ENCODE data around the gene FAM174B. TPM values are rescaled to one million over a fixed set of nuclear protein-coding genes. Genes with fewer than 3 reads are reported as not detected.

Gene FAM174B
- polyA plus RNA-seq, 1 donor from 2014 or later, result 20.1 TPM

- Histone ChIP-seq H3F3A (ENCODE audit: insufficient read depth, low read length, poor library complexity, severe bottlenecking) (no peaks in the 10 kb centered on the region), H3K27ac (ENCODE audit: low read length) (no peak overlapping the region), H3K79me2 (replicated peaks; ENCODE audit: insufficient read depth, low read length) (no peaks in the 10 kb centered on the region), H3K36me3 (ENCODE audit: insufficient read depth, low read length) (no peaks in the 10 kb centered on the region), H3K9me2 (ENCODE audit: insufficient read depth, low read length) (no peaks in the 10 kb centered on the region), H3K9me3 (ENCODE audit: low read length) (no peaks in the 10 kb centered on the region), H3K27me3 (ENCODE audit: insufficient read depth, low read depth, low read length) (no peaks in the 10 kb centered on the region), H3K9ac (ENCODE audit: low read length) (no peak overlapping the region), H4K20me1 (ENCODE audit: insufficient read depth) (no peaks in the 10 kb centered on the region), H3K4me2 (ENCODE audit: low read length) (no peak overlapping the region), H3K4me3 (ENCODE audit: low read length) (no peak overlapping the region), H2AFZ (ENCODE audit: low read depth, low read length) (no peak overlapping the region)
- TF ChIP-seq CTCF (IDR thresholded peaks at IDR 0.05; ENCODE audit: poor library complexity, severe bottlenecking) (no peak), SMC3 (conservative IDR thresholded peaks at IDR 0.05; ENCODE audit: poor library complexity) (no peak), MXI1 (conservative IDR thresholded peaks at IDR 0.05; ENCODE audit: poor library complexity, severe bottlenecking) (no peak), TAF1 (IDR thresholded peaks at IDR 0.05; ENCODE audit: low read depth) (no peak), EZH2 (IDR thresholded peaks at IDR 0.05; ENCODE audit: borderline replicate concordance, insufficient read depth, low read length, poor library complexity, severe bottlenecking) (no peak), RAD21 (conservative IDR thresholded peaks at IDR 0.05) (no peak)
- TF ChIP-seq, protein P1, sequence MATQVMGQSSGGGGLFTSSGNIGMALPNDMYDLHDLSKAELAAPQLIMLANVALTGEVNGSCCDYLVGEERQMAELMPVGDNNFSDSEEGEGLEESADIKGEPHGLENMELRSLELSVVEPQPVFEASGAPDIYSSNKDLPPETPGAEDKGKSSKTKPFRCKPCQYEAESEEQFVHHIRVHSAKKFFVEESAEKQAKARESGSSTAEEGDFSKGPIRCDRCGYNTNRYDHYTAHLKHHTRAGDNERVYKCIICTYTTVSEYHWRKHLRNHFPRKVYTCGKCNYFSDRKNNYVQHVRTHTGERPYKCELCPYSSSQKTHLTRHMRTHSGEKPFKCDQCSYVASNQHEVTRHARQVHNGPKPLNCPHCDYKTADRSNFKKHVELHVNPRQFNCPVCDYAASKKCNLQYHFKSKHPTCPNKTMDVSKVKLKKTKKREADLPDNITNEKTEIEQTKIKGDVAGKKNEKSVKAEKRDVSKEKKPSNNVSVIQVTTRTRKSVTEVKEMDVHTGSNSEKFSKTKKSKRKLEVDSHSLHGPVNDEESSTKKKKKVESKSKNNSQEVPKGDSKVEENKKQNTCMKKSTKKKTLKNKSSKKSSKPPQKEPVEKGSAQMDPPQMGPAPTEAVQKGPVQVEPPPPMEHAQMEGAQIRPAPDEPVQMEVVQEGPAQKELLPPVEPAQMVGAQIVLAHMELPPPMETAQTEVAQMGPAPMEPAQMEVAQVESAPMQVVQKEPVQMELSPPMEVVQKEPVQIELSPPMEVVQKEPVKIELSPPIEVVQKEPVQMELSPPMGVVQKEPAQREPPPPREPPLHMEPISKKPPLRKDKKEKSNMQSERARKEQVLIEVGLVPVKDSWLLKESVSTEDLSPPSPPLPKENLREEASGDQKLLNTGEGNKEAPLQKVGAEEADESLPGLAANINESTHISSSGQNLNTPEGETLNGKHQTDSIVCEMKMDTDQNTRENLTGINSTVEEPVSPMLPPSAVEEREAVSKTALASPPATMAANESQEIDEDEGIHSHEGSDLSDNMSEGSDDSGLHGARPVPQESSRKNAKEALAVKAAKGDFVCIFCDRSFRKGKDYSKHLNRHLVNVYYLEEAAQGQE (IDR thresholded peaks at IDR 0.05; ENCODE audit: borderline replicate concordance), result no peak
These were observed 22.4 kb upstream of the FAM174B start for GRCh38 chr15:92677999-92678398.

GRCh38 chr15:92676561-92676960, 21.0 kb upstream of the FAM174B start:
- Histone ChIP-seq H3F3A (ENCODE audit: insufficient read depth, low read length, poor library complexity, severe bottlenecking) (no peaks in the 10 kb centered on the region), H3K9ac (ENCODE audit: low read length) (no peak overlapping the region), H3K27me3 (ENCODE audit: insufficient read depth, low read depth, low read length) (no peaks in the 10 kb centered on the region), H3K9me2 (ENCODE audit: insufficient read depth, low read length) (no peaks in the 10 kb centered on the region), H3K79me2 (replicated peaks; ENCODE audit: insufficient read depth, low read length) (no peaks in the 10 kb centered on the region), H3K4me2 (ENCODE audit: low read length) (no peak overlapping the region), H2AFZ (ENCODE audit: low read depth, low read length) (no peak overlapping the region), H4K20me1 (ENCODE audit: insufficient read depth) (no peaks in the 10 kb centered on the region), H3K4me3 (ENCODE audit: low read length) (no peak overlapping the region), H3K27ac (ENCODE audit: low read length) (no peak overlapping the region), H3K36me3 (ENCODE audit: insufficient read depth, low read length) (no peaks in the 10 kb centered on the region), H3K9me3 (ENCODE audit: low read length) (no peaks in the 10 kb centered on the region)
- no peak for TF ChIP-seq RAD21 (conservative IDR thresholded peaks at IDR 0.05)
- TF ChIP-seq MXI1 (conservative IDR thresholded peaks at IDR 0.05; ENCODE audit: poor library complexity, severe bottlenecking), result no peak
- TF ChIP-seq, protein P1 (IDR thresholded peaks at IDR 0.05; ENCODE audit: borderline replicate concordance), result no peak
- no peak for TF ChIP-seq SMC3 (conservative IDR thresholded peaks at IDR 0.05; ENCODE audit: poor library complexity)
- no peak for TF ChIP-seq POLR2AphosphoS5 (IDR thresholded peaks at IDR 0.05)
- TF ChIP-seq EP300 (conservative IDR thresholded peaks at IDR 0.05; ENCODE audit: poor library complexity, severe bottlenecking), result no peak
- no peak for TF ChIP-seq TAF1 (IDR thresholded peaks at IDR 0.05; ENCODE audit: low read depth)
- TF ChIP-seq EZH2 (IDR thresholded peaks at IDR 0.05; ENCODE audit: borderline replicate concordance, insufficient read depth, low read length, poor library complexity, severe bottlenecking), result no peak
- no peak for TF ChIP-seq CTCF (IDR thresholded peaks at IDR 0.05; ENCODE audit: poor library complexity, severe bottlenecking)
